Measurements from ENCODE around the gene LRRC36.

DNA sequence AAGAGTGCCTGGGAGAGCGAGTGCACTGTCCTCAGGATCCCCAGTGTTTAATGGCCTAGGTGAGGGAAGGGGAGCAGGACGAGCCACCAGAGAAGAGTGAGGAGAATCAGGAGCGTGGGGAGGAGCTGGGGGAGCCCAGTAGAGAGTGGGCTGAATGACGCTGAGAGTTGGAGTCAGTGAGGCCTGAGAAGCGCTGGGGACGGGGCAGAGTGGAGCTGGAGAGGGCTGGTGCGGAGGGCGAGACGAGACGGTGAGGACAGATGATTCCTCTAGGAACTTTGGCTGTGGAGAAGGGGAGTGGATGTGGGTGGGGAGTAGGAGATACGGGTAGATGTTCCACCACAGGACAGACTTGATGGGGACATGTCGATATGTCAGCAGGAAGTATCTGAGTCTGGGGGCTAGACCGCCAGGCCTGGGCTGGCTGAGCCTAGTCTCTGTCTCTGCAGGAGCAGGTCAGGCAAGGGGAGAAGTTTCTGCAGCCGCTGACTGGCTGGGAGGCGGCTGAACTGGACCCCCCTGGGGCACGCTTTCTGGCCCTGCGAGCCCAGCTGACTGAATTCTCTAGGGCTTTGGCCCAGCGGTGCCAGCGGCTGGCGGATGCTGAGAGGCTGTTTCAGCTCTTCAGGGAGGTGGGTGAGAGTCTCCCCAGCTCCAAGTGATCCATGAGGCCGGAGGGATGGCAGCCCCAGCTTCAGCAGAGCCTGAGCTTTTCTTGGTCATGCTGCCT lies 42.6 kb upstream of the LRRC36 start:
- TF ChIP-seq POLR2AphosphoS5 (IDR thresholded peaks at IDR 0.05): no peak
- TF ChIP-seq, protein P1, sequence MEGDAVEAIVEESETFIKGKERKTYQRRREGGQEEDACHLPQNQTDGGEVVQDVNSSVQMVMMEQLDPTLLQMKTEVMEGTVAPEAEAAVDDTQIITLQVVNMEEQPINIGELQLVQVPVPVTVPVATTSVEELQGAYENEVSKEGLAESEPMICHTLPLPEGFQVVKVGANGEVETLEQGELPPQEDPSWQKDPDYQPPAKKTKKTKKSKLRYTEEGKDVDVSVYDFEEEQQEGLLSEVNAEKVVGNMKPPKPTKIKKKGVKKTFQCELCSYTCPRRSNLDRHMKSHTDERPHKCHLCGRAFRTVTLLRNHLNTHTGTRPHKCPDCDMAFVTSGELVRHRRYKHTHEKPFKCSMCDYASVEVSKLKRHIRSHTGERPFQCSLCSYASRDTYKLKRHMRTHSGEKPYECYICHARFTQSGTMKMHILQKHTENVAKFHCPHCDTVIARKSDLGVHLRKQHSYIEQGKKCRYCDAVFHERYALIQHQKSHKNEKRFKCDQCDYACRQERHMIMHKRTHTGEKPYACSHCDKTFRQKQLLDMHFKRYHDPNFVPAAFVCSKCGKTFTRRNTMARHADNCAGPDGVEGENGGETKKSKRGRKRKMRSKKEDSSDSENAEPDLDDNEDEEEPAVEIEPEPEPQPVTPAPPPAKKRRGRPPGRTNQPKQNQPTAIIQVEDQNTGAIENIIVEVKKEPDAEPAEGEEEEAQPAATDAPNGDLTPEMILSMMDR (IDR thresholded peaks at IDR 0.05): no peak
- TF ChIP-seq POLR2A (IDR thresholded peaks at IDR 0.05): no peak
